ENCODE measurements around the gene STXBP6.

GRCh38 chr14:25080682-25081081 is 30.7 kb upstream of the STXBP6 start:
- TF ChIP-seq CTCF (IDR thresholded peaks at IDR 0.05) = no peak
- no peak for TF ChIP-seq EZH2 (IDR thresholded peaks at IDR 0.05)
- no peak for TF ChIP-seq EZH2phosphoT487 (IDR thresholded peaks at IDR 0.05)

Data from neural progenitor cell (in vitro differentiated cells).